Keratinocyte (primary cell): ENCODE measurements around the gene PALM3.

ENCODE experiments used
- EZH2 ChIP-seq: IDR thresholded peaks from one replicate; pipeline ENCODE4 v1.6.1; 2012; ENCODE audit warnings: inconsistent platforms, mild to moderate bottlenecking, low read length, moderate library complexity
- TF ChIP-seq, protein P1 (sequence below), 3 experiments: IDR thresholded peaks in 1 of 3; conservative IDR thresholded peaks in 1 of 3; optimal IDR thresholded peaks in 1 of 3; 2 replicates in 2 of 3; 3 replicates in 1 of 3; pipeline versions ENCODE3 to v1.5.1; 2011; ENCODE audit warnings: low read length in 3 of 3, mild to moderate bottlenecking in 3 of 3, moderate library complexity in 2 of 3, control low read depth in 1 of 3, inconsistent platforms in 1 of 3; ENCODE audit not compliant: insufficient read depth in 2 of 3; ENCODE audit errors: extremely low read depth in 1 of 3

DNA sequence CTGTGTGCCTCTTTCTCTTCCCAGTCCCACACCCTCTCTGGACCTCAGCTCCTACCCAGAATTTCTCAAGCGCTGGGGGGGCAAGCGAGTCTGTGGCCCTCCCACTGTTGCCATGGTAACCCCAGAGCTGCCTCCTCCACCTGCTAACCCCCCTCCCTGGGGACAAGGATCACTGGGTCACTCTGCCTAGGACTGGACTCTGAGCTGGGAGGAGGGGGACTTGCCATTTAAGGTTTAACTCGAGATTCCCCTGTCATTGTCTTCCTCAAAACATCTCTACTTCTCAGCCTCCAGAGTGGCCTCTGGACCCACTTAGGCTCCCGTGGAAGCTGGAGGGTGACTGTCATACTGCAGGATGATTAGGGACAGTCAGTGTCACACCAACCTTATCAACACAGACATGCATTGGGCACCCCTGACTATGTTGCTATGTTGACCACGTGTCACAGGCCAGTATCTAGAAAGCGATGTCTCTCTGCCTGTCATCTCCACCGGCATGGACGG is 2.2 kb downstream of the PALM3 start:
- TF ChIP-seq, protein P1, sequence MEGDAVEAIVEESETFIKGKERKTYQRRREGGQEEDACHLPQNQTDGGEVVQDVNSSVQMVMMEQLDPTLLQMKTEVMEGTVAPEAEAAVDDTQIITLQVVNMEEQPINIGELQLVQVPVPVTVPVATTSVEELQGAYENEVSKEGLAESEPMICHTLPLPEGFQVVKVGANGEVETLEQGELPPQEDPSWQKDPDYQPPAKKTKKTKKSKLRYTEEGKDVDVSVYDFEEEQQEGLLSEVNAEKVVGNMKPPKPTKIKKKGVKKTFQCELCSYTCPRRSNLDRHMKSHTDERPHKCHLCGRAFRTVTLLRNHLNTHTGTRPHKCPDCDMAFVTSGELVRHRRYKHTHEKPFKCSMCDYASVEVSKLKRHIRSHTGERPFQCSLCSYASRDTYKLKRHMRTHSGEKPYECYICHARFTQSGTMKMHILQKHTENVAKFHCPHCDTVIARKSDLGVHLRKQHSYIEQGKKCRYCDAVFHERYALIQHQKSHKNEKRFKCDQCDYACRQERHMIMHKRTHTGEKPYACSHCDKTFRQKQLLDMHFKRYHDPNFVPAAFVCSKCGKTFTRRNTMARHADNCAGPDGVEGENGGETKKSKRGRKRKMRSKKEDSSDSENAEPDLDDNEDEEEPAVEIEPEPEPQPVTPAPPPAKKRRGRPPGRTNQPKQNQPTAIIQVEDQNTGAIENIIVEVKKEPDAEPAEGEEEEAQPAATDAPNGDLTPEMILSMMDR (optimal IDR thresholded peaks at IDR 0.05 in 1 of 3, IDR thresholded peaks at IDR 0.05 in 1 of 3, conservative IDR thresholded peaks at IDR 0.05 in 1 of 3; ENCODE audit: extremely low read depth in 1 of 3, insufficient read depth in 2 of 3, low read length in 3 of 3) = no peak
- TF ChIP-seq EZH2 = no peak
